K562 (cell line): ENCODE data around the gene RNH1. TPM values are rescaled to one million over a fixed set of nuclear protein-coding genes. Genes with fewer than 3 reads are reported as not detected.

Experiments
- CC2D1A ChIP-seq: fragments of 450-650 bp; IDR thresholded peaks from 2 replicates; pipeline ENCODE4 v1.6.1; 2017; ENCODE audit warnings: mild to moderate bottlenecking
- FOSL1 ChIP-seq: fragments of 200-800 bp; sonication (Bioruptor generic); conservative IDR thresholded peaks from 2 replicates; pipeline ENCODE4 v1.6.1; 2016; ENCODE audit warnings: missing genetic modification characterization, missing compliant biosample characterization
- IFI16 ChIP-seq: fragments of 250-450 bp; sonication (Bioruptor Pico); IDR thresholded peaks from 2 replicates; pipeline ENCODE4 v2.1.2; 2022; ENCODE audit warnings: mild to moderate bottlenecking, inconsistent platforms
- MTA2 ChIP-seq: fragments of 450-650 bp; IDR thresholded peaks from 2 replicates; pipeline ENCODE4 v1.6.1; 2016; ENCODE audit warnings: low read depth
- NR2C1 ChIP-seq, 2 experiments: fragments of 450-650 bp; IDR thresholded peaks; 2 replicates each; pipeline ENCODE4 v1.6.1; 2017; ENCODE audit warnings: mild to moderate bottlenecking in 2 of 2, antibody characterized with exemption in 1 of 2, inconsistent platforms in 1 of 2, missing compliant biosample characterization in 1 of 2, missing genetic modification characterization in 1 of 2
- XRCC5 ChIP-seq: fragments of 200-400 bp; formaldehyde crosslinking; IDR thresholded peaks from 2 replicates; pipeline ENCODE4 v1.6.1; 2017; ENCODE audit warnings: low read depth, mild to moderate bottlenecking, low read length
- ZKSCAN8 ChIP-seq: fragments of 200-800 bp; sonication (Bioruptor generic); IDR thresholded peaks from 2 replicates; pipeline ENCODE4 v1.6.1; 2016; ENCODE audit warnings: missing genetic modification characterization, missing compliant biosample characterization
- ZNF239 ChIP-seq: fragments of 250-450 bp; sonication (Bioruptor Pico); IDR thresholded peaks from 2 replicates; pipeline ENCODE4 v1.4.0; 2020; ENCODE audit warnings: mild to moderate bottlenecking
- polyA plus RNA-seq, 8 experiments: library from polyadenylated mRNA; depleted of rRNA in 4 of 8; stranded (reverse) in 5 of 8; unstranded in 3 of 8; fragments of >200 nt; fragmentation: Nextera tagmentation in 2 of 8; fragmentation: Illumina TruSeq in 1 of 8; extraction: Ambion mirVana in 2 of 8; extraction: Trizol in 1 of 8; gene quantifications; 2 replicates each; pipeline versions ENCODE4 v1.2.1 to v1.2.3, GENCODE V29; 2011 to 2014; ENCODE audit warnings: inconsistent platforms in 1 of 8, missing spikeins in 1 of 8
- total RNA-seq, 7 experiments: library from RNA; depleted of rRNA in 6 of 7; stranded (reverse); fragments of >200 nt in 6 of 7; fragmentation: Illumina TruSeq in 2 of 7; extraction: Trizol in 2 of 7; gene quantifications; 2 replicates each; pipeline versions ENCODE4 v1.2.1 to v1.2.3, GENCODE V29; 2011 to 2021; ENCODE audit warnings: low replicate concordance in 1 of 7
- TF ChIP-seq, protein P1 (sequence below): fragments of 450-650 bp; formaldehyde crosslinking; IDR thresholded peaks from 2 replicates; pipeline ENCODE4 v1.4.0; 2020; ENCODE audit warnings: mild to moderate bottlenecking, moderate library complexity
- TF ChIP-seq, protein P2 (sequence below), 2 experiments: fragments of 450-650 bp in 1 of 2; sonication (generic) in 1 of 2; formaldehyde crosslinking in 1 of 2; IDR thresholded peaks; 2 replicates each; pipeline versions ENCODE4 v1.7.1 to v1.9.0; 2016 to 2022; ENCODE audit warnings: inconsistent platforms in 1 of 2, mild to moderate bottlenecking in 1 of 2, missing genetic modification reagents in 1 of 2
- TF ChIP-seq, protein P3 (sequence below): fragments of 250-450 bp; sonication (Bioruptor Pico); IDR thresholded peaks from 2 replicates; pipeline ENCODE4 v1.4.0; 2020; ENCODE audit warnings: mild to moderate bottlenecking, moderate library complexity, borderline replicate concordance

The RNH1 gene
- total and polyA plus RNA-seq, 9 of the 15 experiments (the other 6 are each of a cell fraction or from before 2014, with no cell fraction given): 2.5 to 160 (median 44.3) TPM

DNA sequence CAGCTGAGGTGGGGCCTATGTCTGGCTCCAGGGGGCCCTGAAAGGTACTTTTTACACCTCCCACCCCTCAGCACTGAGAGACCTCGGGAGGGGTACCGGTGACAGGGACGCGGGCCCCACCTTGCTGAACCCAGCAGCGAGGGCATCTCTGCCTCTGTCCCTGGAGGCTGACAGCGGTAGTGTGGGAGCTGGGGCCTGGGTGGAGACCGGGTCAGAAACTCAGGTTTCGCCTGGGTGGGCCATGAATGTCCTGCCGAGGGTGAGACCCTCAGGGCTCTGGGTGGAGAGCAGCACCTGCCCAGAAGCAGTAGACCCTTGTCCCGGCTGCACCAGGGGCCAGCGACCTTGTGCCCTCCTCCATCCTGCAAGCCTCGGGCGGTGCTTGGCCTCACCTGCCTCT, 34.8 kb downstream of the RNH1 start (continued):
- TF ChIP-seq, protein P1, sequence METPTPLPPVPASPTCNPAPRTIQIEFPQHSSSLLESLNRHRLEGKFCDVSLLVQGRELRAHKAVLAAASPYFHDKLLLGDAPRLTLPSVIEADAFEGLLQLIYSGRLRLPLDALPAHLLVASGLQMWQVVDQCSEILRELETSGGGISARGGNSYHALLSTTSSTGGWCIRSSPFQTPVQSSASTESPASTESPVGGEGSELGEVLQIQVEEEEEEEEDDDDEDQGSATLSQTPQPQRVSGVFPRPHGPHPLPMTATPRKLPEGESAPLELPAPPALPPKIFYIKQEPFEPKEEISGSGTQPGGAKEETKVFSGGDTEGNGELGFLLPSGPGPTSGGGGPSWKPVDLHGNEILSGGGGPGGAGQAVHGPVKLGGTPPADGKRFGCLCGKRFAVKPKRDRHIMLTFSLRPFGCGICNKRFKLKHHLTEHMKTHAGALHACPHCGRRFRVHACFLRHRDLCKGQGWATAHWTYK (CRISPR knock-in tag): no peak
- no peak for TF ChIP-seq XRCC5
- TF ChIP-seq, protein P2, sequence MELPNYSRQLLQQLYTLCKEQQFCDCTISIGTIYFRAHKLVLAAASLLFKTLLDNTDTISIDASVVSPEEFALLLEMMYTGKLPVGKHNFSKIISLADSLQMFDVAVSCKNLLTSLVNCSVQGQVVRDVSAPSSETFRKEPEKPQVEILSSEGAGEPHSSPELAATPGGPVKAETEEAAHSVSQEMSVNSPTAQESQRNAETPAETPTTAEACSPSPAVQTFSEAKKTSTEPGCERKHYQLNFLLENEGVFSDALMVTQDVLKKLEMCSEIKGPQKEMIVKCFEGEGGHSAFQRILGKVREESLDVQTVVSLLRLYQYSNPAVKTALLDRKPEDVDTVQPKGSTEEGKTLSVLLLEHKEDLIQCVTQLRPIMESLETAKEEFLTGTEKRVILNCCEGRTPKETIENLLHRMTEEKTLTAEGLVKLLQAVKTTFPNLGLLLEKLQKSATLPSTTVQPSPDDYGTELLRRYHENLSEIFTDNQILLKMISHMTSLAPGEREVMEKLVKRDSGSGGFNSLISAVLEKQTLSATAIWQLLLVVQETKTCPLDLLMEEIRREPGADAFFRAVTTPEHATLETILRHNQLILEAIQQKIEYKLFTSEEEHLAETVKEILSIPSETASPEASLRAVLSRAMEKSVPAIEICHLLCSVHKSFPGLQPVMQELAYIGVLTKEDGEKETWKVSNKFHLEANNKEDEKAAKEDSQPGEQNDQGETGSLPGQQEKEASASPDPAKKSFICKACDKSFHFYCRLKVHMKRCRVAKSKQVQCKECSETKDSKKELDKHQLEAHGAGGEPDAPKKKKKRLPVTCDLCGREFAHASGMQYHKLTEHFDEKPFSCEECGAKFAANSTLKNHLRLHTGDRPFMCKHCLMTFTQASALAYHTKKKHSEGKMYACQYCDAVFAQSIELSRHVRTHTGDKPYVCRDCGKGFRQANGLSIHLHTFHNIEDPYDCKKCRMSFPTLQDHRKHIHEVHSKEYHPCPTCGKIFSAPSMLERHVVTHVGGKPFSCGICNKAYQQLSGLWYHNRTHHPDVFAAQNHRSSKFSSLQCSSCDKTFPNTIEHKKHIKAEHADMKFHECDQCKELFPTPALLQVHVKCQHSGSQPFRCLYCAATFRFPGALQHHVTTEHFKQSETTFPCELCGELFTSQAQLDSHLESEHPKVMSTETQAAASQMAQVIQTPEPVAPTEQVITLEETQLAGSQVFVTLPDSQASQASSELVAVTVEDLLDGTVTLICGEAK (IDR thresholded peaks at IDR 0.05): no peak
- TF ChIP-seq, protein P2 (CRISPR knock-in tag; IDR thresholded peaks at IDR 0.05): no peak
- TF ChIP-seq ZKSCAN8: no peak
- no peak for TF ChIP-seq FOSL1 (tag)
- TF ChIP-seq NR2C1 (IDR thresholded peaks at IDR 0.05): no peak
- no peak for TF ChIP-seq NR2C1 (tag; IDR thresholded peaks at IDR 0.05)
- TF ChIP-seq ZNF239 (CRISPR knock-in tag): no peak
- no peak for TF ChIP-seq IFI16 (CRISPR knock-in tag)
- TF ChIP-seq, protein P3, sequence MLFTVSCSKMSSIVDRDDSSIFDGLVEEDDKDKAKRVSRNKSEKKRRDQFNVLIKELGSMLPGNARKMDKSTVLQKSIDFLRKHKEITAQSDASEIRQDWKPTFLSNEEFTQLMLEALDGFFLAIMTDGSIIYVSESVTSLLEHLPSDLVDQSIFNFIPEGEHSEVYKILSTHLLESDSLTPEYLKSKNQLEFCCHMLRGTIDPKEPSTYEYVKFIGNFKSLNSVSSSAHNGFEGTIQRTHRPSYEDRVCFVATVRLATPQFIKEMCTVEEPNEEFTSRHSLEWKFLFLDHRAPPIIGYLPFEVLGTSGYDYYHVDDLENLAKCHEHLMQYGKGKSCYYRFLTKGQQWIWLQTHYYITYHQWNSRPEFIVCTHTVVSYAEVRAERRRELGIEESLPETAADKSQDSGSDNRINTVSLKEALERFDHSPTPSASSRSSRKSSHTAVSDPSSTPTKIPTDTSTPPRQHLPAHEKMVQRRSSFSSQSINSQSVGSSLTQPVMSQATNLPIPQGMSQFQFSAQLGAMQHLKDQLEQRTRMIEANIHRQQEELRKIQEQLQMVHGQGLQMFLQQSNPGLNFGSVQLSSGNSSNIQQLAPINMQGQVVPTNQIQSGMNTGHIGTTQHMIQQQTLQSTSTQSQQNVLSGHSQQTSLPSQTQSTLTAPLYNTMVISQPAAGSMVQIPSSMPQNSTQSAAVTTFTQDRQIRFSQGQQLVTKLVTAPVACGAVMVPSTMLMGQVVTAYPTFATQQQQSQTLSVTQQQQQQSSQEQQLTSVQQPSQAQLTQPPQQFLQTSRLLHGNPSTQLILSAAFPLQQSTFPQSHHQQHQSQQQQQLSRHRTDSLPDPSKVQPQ (CRISPR knock-in tag): no peak
- TF ChIP-seq MTA2: no peak
- TF ChIP-seq CC2D1A: no peak
